Measurements from ENCODE around the gene ZNF385D.

Gene ZNF385D

GRCh38 chr3:21750080-21750696, 822 bp downstream of the ZNF385D start:
- DNase-seq (ENCODE audit: low read depth in 3 of 3): no peak

GRCh38 chr3:21747966-21748555, 2.9 kb downstream of the ZNF385D start:
- DNase-seq (ENCODE audit: low read depth in 3 of 3): no peak

GRCh38 chr3:21747376-21747775, 3.6 kb downstream of the ZNF385D start:
- DNase-seq (ENCODE audit: low read depth in 3 of 3): no peak

- DNase-seq (ENCODE audit: low read depth in 3 of 3): no peak
Measured at GRCh38 chr3:21745966-21746365, 5.0 kb downstream of the ZNF385D start.

GRCh38 chr3:21744793-21745192, 6.2 kb downstream of the ZNF385D start:
- DNase-seq (ENCODE audit: low read depth in 3 of 3): no peak

- DNase-seq (ENCODE audit: low read depth in 3 of 3): no peak
Measured at GRCh38 chr3:21738935-21739702, 11.9 kb downstream of the ZNF385D start.

- DNase-seq (ENCODE audit: low read depth in 3 of 3): no peak
Measured at GRCh38 chr3:21738283-21738682, 12.7 kb downstream of the ZNF385D start.

GRCh38 chr3:21734746-21735145, 16.3 kb downstream of the ZNF385D start:
- no peak for DNase-seq (ENCODE audit: low read depth in 3 of 3)

- no peak for DNase-seq (ENCODE audit: low read depth in 3 of 3)
Measured at GRCh38 chr3:21729888-21730459, 21.0 kb downstream of the ZNF385D start.

- no peak for DNase-seq (ENCODE audit: low read depth in 3 of 3)
Measured at GRCh38 chr3:21729331-21729730, 21.7 kb downstream of the ZNF385D start.

GRCh38 chr3:21722768-21723167, 28.2 kb downstream of the ZNF385D start:
- no peak for DNase-seq (ENCODE audit: low read depth in 3 of 3)

- DNase-seq (ENCODE audit: low read depth in 3 of 3): no peak
Measured at GRCh38 chr3:21722301-21722700, 28.7 kb downstream of the ZNF385D start.

- no peak for DNase-seq (ENCODE audit: low read depth in 3 of 3)
Measured at GRCh38 chr3:21718943-21719591, 31.9 kb downstream of the ZNF385D start.

- DNase-seq (ENCODE audit: low read depth in 3 of 3): no peak
Measured at GRCh38 chr3:21718161-21718765, 32.7 kb downstream of the ZNF385D start.

- DNase-seq (ENCODE audit: low read depth in 3 of 3): no peak
Measured at GRCh38 chr3:21715662-21716061, 35.3 kb downstream of the ZNF385D start.

- DNase-seq (ENCODE audit: low read depth in 3 of 3): no peak
Measured at GRCh38 chr3:21705769-21706168, 45.2 kb downstream of the ZNF385D start.

- DNase-seq (ENCODE audit: low read depth in 3 of 3): no peak
Measured at GRCh38 chr3:21704796-21705195, 46.2 kb downstream of the ZNF385D start.

GRCh38 chr3:21703291-21703690, 47.7 kb downstream of the ZNF385D start:
- DNase-seq (ENCODE audit: low read depth in 3 of 3): no peak

- DNase-seq (ENCODE audit: low read depth in 3 of 3): no peak
Measured at GRCh38 chr3:21697707-21698106, 53.3 kb downstream of the ZNF385D start.

- no peak for DNase-seq (ENCODE audit: low read depth in 3 of 3)
Measured at GRCh38 chr3:21694506-21694905, 56.5 kb downstream of the ZNF385D start.

- DNase-seq (ENCODE audit: low read depth in 3 of 3): no peak
Measured at GRCh38 chr3:21691036-21691435, 60.0 kb downstream of the ZNF385D start.

GRCh38 chr3:21682206-21682605, 68.8 kb downstream of the ZNF385D start:
- no peak for DNase-seq (ENCODE audit: low read depth in 3 of 3)
